Stimulated activated CD4-positive, alpha-beta T cell treated with anti-CD3 and anti-CD28 coated beads, Interleukin-12 subunit alpha, Interleukin-12 subunit beta, amount 100 ng/mL, for 4 hours (primary cell): ENCODE results near the gene NTF3.

Experiments used
- DNase-seq: peaks from one replicate; pipeline ENCODE4 v3.0.0-alpha.2; 2020

Gene NTF3

DNA sequence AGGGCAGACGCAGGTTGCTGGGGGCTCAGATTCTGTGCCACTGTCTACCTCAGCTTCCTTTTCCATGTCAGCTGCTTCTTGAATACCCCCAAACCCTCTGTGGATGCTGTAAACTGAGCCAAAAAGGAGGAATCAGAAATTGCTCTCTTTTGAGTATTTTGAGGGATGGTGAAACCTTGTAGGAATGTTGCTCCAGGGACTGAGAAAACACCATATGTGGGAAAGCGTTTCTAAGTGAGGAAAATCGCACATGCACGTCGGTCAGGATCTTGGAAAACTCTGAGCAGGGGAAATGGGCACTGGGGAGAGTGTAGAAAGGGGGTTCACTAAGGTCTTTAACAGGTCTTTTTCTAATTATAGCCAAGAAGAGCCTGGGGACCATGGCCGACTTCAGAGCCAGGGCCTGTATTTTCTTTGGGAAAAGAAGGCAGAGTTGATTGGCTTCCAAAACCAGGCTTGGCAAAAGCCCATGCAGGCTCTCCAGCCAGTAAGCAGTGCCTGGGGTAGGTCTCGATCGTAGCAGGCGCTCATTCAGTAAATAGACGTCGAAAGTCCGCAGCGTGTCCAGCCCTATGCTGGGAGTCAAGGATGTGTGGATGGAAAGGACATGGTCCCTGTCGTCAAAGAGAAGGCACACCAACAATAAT, 58.0 kb downstream of the NTF3 start:
- DNase-seq = no peak

DNA sequence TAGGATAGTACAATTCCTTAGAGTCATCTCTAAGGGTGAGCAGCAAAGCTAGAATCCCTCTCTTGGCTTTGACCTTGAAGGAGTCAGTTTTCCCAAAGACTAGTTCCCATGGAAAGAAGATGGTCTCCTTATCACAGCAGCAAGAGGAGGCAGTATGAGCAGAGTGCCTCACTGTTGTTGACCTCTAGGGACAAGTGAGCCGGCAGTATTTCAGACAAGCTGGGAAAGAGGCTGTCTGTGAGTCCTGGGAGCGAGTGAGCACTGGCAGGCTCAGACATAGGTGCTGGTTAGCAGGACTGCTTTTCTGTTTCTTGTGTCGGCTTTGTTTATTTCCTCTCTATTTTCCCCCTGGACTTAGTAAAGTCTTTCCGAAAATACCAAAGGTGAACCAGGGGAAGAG, 60.7 kb downstream of the NTF3 start:
- DNase-seq = no peak

DNA sequence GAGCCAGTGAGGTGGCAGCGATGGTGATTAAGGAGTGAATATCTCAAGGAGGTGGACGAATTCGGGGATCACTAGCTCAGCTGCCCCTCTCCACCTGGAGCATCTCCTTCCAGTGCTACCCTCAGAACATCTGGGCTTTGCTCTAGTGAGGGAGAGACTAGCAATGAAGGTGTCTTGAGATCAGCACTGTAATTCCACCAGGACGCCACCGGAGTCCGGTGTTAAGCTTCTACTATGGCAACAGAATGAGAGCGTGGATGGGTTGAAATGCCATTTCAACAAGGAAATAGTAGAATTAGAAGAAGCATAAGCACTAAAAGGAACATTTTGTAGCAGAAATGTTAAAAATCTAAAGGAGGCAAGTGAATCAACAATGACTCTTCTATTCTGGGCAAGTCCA, 61.1 kb downstream of the NTF3 start:
- no peak for DNase-seq

GRCh38 chr12:5494343-5494742, 62.4 kb downstream of the NTF3 start:
- DNase-seq = no peak

GRCh38 chr12:5497329-5498053, 65.6 kb downstream of the NTF3 start:
- no peak for DNase-seq

DNA sequence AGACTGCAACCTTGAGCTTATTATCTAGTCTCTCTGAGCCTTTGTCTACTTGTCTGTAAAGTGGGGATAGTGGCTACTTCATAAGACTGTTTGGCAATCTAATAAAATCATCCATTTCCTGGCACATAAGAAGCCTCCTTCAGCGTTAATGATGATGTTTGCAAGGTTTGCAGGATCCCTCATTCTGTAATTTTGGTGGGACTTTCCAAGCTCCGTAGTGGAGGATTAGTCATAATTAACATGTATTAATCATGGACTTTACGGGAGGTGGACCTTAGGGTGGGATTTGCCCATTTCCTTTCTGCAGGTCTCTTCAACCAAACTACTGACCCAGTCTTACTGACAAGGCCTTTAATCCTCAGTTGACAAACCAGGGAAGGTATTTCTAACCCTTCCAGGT, 66.2 kb downstream of the NTF3 start:
- no peak for DNase-seq

GRCh38 chr12:5498806-5499205, 66.9 kb downstream of the NTF3 start:
- no peak for DNase-seq

DNA sequence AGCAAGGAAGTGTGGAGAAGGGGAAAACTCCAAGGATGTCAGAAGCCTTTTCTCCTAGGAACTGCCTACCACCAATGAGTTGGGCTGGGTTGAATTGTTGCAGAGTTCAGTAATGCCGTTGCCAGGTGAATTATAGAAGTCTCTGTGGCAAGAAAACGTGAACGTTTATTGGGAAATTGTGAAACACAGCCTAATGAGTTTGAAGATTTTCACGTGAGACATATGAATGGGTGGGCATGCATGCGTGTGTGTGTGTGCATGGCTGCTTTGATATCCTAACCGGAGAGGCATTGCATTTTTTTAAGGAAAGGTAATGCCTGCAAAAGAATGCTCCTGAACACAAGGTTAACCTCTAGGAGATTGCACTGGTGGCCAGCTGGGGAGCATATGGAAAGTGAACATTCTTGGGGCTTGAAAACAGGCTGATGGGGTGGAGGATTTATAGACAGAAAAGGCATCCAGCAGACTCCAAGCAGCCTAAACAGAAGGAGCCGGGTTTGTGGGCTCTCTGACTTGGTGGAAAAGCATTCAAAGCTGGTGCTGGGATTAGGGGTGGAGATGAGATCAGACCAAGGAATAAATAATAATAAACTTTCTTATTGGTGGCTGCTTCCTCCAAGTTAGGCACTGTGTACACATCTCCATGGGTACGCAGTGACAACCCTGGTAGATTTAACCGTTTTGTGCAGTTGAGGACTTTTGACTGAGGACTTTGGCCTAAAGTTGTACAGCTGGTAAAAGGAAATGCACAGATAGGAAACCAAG, 67.8 kb downstream of the NTF3 start:
- DNase-seq = no peak

- no peak for DNase-seq
These were observed 68.4 kb downstream of the NTF3 start for GRCh38 chr12:5500331-5500659.

DNA sequence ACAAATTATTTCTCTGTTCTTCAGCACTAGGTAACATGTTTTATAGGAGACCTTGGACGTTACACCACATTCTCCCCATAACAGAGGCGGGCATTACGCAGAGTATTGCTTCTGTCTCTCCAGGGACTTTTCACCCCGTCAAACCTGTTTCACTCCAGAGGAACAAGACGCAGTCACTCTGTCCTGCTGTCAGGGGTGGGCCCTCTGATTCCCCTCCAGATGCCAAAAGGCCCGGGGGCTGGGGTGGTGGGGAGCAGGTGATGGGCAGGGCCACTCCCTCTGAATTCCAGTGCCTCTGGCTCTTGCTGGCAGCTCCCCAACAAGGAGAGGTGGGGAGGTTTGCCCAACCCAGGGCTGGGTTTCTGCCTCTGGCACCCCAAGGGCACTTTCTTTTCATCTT, 71.9 kb downstream of the NTF3 start:
- no peak for DNase-seq

- DNase-seq = no peak
These were observed 73.2 kb downstream of the NTF3 start for GRCh38 chr12:5505116-5505515.

DNA sequence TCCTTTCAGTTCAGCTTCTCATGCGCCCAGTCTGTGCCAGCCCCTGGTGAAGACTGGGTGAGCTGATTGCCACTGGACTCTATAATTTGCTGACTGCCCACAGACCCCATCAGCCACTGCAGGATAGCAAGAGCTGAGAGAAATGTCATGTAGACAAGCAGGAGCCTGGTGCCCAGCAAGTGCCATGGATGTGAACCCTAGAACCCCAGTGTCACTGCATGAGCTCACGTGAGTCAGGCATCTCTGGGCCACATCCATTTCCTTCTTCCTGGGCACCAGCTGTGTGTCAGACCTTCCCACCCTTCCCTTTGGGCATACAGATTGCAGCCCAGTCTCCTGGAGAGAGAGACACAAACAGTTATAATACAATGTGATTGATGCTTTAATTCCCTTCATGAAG, 73.8 kb downstream of the NTF3 start:
- no peak for DNase-seq

DNA sequence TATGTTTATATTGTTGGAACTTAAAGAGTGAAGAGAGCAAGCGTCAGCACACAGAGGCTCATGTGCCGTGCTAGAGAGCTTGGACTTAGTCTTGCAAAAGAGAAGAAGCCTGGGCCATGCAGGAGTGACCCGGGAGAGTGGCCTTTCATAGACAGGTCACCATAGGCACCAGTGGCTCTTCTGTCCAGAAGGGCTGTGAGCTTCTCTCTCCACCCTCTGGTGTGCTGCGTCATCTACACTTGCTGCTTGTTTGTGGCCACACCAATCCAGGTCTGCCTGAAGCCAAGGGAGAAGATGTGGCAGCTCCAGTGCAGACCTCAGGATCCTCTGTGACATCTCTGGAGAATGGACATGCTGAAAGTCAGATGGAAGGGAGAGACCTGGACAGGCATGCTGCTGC, 74.4 kb downstream of the NTF3 start:
- DNase-seq = no peak

GRCh38 chr12:5506821-5507231, 74.9 kb downstream of the NTF3 start:
- DNase-seq = no peak

DNA sequence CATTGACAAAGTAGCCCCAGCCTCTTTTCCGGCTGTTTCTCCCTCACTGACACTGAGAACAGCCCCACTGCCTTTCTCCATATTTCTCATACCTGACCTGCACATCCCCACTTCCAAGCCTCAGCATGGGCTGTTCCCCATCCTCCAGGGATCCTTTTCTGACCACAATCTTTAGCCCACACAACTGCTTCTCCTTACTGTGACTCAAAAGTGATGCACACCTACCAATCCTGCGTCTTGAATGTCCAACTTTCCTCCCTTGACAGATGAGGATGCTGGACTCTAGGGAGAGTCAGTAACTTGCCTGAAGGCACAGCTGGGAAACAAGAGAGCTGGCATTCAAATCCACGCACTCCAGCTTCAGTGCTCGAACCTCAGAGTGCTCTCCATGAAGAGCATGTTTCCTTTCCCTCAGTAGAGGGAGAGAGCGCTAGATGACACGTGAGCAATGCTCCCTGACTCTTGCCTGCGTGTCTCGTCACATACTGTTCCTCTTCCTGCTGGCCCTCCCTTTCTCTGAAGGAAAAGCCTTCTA, 75.6 kb downstream of the NTF3 start:
- DNase-seq = no peak

DNA sequence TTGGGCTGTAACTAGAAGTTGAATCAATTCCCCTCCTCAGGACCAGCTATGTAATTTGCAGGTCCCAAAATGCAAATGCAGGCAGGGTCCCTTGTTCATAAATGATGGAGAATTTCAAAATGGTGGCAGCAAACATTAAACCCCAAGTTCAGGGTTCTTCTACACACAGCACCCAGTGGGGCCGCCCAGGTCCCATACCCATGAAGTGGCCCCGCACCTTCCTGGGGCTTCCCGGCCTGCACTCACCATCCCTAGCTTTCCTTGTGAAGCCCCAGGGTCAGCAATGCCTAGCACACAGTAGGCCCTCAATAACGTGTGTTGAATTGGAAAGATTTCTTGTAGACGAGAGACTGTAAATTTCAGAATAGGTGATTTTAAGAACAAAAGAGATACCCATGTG, 76.0 kb downstream of the NTF3 start:
- no peak for DNase-seq

GRCh38 chr12:5509102-5509501, 77.2 kb downstream of the NTF3 start:
- DNase-seq = no peak

DNA sequence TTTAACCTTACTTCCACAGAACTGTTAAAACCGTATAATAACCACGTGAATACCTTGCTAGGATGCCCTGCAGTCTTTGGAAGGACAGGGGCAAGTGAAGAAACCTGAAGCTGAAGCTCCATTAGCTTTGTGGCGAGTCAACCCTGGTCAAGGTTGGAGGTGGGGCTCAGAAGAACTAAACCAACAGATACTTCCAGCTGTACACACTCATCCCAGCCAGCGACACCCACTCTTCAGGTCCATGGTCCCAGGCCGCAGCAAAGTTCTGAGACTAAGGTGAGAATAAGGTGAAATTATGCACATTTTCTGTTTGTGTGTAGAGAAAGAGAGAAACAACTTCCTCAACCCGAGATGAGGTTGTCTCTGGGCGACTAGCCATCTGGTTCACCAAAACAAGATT, 77.6 kb downstream of the NTF3 start:
- no peak for DNase-seq

- no peak for DNase-seq
These were observed 78.4 kb downstream of the NTF3 start for GRCh38 chr12:5510251-5510805.

DNA sequence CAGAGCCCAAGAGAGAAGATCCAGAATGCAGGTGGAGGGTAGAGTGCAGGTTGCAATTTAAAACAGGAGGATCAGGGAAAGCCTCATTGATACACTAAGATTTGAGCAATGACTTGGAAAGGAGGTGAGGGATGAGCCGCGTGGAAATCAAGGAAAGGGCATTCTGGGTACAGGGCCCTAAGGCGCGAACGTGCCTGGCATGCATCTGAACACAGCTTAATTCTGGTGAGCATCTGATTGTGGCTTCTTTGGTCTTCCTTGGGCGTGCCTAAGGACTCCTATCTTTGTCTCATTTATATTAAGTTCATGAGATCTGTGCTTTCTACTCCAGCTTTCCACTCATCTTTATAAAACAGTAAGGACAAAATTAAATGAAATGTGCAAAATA, 79.3 kb downstream of the NTF3 start:
- no peak for DNase-seq

- DNase-seq = no peak
These were observed 80.0 kb downstream of the NTF3 start for GRCh38 chr12:5511644-5512600.

DNA sequence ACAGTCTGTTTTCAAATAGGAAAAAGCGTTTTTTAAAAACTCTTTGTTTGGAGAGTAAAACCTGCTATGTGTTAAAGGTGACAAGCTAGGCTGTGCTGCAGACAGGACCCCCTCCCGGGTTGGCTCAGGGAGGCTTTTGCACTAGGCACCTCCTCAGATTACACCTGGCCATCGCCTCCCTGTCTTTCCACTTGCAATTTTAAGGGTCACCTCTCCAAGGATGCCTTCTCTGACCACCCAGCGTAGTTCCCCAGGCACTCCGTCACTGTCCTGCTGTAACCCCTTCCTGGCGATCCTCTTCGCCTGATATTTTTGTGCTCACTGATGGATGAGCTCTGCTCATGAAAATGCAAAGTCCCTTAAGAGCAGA, 80.7 kb downstream of the NTF3 start:
- no peak for DNase-seq

GRCh38 chr12:5513406-5513805, 81.5 kb downstream of the NTF3 start:
- DNase-seq = no peak
